Activated CD4-positive, alpha-beta T cell treated with anti-CD3 and anti-CD28 coated beads, Interleukin-10, Interleukin-2, amounts not matched to agents 100 ng/mL and 50 ng/mL, durations not matched to agents 16 hours and 8 hours (primary cell): ENCODE measurements around the gene SMARCA5.
"Not testable (repeated sequence)": the region's sequence is repeated elsewhere in the genome, so short reads cannot be mapped to it uniquely, and the experiment has no call there.

ENCODE experiments used
- DNase-seq: peaks from one replicate; pipeline ENCODE4 v3.0.0-alpha.2; 2020

The SMARCA5 gene, protein sequence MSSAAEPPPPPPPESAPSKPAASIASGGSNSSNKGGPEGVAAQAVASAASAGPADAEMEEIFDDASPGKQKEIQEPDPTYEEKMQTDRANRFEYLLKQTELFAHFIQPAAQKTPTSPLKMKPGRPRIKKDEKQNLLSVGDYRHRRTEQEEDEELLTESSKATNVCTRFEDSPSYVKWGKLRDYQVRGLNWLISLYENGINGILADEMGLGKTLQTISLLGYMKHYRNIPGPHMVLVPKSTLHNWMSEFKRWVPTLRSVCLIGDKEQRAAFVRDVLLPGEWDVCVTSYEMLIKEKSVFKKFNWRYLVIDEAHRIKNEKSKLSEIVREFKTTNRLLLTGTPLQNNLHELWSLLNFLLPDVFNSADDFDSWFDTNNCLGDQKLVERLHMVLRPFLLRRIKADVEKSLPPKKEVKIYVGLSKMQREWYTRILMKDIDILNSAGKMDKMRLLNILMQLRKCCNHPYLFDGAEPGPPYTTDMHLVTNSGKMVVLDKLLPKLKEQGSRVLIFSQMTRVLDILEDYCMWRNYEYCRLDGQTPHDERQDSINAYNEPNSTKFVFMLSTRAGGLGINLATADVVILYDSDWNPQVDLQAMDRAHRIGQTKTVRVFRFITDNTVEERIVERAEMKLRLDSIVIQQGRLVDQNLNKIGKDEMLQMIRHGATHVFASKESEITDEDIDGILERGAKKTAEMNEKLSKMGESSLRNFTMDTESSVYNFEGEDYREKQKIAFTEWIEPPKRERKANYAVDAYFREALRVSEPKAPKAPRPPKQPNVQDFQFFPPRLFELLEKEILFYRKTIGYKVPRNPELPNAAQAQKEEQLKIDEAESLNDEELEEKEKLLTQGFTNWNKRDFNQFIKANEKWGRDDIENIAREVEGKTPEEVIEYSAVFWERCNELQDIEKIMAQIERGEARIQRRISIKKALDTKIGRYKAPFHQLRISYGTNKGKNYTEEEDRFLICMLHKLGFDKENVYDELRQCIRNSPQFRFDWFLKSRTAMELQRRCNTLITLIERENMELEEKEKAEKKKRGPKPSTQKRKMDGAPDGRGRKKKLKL

DNA sequence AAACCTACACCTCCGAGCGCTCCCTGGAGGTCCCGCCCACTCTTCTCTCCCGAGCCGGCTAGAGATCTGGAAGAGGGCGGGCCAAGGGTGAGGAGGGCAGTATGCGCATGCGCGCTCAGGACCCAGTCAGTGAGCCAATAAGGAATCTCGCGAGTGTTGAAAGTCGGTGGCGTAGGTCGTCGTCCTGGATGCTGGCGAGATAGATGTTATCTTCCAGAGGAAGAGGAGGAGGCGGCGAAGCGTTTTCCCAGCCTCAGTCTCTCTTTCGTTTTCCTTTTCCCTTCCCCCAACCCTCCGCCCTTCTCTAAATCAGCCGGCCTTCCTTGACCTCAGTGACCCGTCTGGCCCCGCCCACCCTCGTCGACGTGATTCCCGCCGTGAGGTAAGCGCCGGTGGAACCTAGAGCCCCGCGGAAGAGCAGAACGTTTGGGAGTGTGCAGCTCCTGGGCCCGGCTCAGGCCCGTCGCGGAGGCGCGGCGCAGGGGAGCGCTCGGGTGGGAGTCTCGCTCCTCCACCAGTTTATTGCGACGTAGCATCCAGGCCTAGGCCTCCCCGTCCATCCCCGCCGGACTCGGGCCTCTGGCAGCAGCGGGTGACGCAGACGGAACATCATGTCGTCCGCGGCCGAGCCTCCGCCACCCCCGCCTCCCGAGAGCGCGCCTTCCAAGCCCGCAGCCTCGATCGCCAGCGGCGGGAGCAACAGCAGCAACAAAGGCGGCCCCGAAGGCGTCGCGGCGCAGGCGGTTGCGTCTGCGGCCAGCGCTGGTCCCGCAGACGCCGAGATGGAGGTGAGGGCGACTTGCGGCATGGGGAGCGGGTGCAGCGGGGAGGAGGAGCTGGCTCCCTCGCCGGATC is at the start of gene SMARCA5:
Gene SMARCA5, plus strand, starts transcription at position 389 of the 855 bp plus-strand sequence. Its CDS starts 223 bp downstream, at position 612.
- peak; percentile 98 for DNase-seq

- DNase-seq: no peak
These were observed 40.0 kb upstream of the SMARCA5 start for GRCh38 chr4:143473334-143474126.

DNA sequence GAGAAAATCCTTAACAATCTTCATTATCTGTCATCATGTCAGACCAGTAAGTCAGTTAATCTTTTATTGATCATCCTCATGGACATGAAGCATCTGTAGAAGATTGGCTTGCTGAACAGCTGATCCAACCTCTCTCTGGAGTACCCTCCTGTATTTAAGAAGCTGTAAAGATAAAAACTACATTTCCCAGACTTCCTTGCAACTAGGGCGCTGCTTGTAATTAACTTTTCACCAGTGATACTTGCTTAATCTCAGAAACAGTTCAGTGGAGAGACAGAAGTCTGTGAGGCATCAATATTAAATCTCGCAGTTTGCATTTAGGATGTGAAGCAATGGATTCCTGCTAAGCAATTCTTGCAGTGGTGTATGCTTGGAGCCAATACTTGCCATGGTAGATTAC is 36.0 kb upstream of the SMARCA5 start:
- no peak for DNase-seq

GRCh38 chr4:143481361-143481760 is 32.1 kb upstream of the SMARCA5 start:
- DNase-seq: no peak

GRCh38 chr4:143482840-143483239 is 30.7 kb upstream of the SMARCA5 start:
- no peak for DNase-seq

DNA sequence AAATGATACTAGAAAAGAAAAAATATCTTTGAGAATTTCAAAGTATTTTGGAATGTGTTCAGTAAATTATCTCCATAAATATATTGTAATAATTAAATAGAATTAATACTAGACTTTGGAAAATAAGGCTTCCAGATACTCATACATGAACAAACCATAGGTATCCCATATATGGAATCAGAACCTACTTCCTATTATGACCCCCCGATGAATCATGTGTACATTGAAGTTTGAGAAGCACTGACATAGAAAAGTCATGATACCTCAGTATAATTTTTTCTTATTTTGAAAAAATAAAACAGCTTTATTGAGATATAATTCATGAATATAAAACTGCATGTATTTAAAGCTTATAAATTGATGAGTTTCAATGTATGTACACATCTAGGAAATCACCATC is 27.2 kb upstream of the SMARCA5 start:
- DNase-seq: no peak

DNA sequence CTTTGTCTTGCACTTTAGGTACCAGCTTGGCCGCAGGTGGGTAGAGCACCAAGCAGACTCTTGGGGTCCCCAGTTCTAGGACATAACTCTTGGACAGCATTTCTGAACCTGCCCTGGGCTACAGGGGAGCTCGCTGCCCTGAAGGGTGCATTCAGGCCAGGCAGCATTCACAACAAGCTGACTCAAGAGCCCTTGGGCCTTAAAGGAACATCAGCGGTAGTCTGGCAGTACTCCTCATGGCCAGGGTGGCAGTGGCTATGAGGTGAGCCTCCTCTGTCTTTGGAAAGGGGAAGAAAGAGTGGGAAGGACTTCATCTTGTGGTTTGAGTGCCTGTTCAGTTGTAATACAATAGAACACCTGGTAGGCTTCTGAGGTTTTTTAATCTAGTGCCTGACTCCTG is 24.8 kb upstream of the SMARCA5 start:
- no peak for DNase-seq

DNA sequence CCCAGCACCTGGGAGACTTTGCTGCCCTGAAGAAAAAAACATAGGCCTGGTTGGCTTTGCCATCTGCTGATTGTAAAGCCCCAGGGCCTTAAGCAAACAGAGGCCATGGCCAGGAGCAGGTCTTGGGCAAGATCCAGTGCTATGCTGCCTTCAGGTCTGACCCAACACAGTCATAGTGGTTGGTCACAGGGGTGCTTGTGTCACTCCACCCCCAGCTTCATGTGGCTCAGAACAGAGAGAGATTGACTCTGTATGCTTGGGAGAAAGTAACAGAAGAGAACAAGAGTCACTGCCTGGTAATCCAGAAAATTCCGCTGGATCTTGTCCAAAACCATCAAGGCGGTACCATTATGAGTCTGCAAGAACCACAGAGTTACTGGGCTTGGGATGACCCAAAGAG is 24.4 kb upstream of the SMARCA5 start:
- no peak for DNase-seq

DNA sequence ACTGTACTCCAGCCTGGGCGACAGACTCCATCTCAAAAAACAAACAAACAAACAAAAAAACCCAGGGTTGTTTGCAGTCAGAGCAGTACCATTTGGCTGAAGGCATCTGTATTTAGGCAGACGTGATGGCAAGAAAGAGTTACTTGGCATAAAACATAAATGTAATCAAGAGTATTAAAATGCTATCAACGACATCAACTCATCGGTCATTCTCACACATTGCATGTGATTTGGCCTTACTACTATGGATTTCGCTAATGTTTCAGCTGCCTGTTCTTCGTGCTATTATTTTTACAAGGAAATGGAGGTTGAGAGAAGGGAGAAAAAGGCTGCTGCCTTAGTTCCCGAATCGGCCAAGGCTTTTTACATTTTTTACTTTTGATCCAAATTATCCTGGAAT is 15.5 kb upstream of the SMARCA5 start:
- DNase-seq: no peak

DNA sequence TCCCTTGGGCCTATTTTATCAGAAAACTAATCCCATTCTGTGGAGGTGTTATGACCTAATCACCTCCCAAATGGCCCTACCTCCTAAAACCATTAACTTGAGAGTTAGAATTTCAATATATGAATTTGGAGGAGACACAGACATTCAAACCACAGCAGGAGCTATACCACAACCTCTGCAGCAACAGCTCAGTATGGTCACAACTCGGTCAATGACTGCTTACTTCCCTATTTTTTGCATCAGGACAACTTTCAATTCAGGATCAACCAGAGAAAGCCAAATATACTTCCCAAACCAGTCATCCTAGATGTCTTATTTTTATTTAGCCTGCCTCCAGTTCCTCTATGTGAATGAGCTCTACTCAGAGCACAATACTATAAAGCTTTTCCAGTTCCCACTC is 11.3 kb upstream of the SMARCA5 start:
- DNase-seq: no peak

GRCh38 chr4:143506031-143506430 is 7.5 kb upstream of the SMARCA5 start:
- DNase-seq: no peak

- no peak for DNase-seq
These were observed 1.6 kb upstream of the SMARCA5 start for GRCh38 chr4:143511906-143512305.

- DNase-seq: no peak
These were observed 556 bp upstream of the SMARCA5 start for GRCh38 chr4:143512978-143513313.

GRCh38 chr4:143514169-143514495 is 630 bp downstream of the SMARCA5 start:
- DNase-seq: no peak

GRCh38 chr4:143514497-143514896 is 995 bp downstream of the SMARCA5 start:
- peak; percentile 29 for DNase-seq

DNA sequence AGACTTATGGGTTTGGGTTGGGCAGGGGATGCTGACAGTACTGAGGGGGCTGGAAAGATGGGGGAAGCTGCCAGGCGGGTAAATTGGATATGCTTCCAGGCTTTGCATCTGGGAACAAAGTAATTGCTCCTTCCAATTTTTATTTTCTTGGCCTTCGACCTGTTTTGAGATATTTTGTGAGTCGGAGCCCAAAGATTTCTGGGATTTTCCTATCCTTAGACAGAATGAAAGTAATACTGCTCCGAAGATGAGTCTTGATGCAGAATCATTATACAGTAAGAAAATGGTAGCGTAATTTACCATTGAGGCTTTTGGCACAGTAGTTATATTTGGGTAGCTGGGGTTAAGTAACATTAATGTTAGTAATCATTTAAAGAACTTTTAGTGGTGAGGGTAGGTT is 1.4 kb downstream of the SMARCA5 start:
- peak; percentile 10 for DNase-seq

DNA sequence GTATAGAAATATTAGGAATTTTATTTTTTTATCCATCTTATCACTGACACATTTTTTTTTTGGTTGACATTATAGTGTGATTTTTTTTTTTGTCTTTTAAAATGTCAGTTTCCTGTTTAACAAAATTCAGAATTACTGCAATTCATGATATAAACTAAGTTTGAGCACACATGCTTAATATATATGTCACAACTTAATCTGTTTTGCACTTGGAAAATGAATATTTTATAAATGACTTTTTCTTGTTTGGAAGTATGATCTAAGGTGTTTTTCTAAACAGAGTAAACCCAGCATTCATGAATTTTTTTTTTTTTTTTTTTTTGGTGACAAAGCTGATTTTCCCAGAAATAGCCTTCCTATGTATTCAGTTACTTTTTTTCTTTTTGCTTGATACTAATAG is 2.4 kb downstream of the SMARCA5 start:
- no peak for DNase-seq

GRCh38 chr4:143517764-143518163 is 4.3 kb downstream of the SMARCA5 start:
- no peak for DNase-seq

- no peak for DNase-seq
These were observed 10.7 kb downstream of the SMARCA5 start for GRCh38 chr4:143524211-143524610.

DNA sequence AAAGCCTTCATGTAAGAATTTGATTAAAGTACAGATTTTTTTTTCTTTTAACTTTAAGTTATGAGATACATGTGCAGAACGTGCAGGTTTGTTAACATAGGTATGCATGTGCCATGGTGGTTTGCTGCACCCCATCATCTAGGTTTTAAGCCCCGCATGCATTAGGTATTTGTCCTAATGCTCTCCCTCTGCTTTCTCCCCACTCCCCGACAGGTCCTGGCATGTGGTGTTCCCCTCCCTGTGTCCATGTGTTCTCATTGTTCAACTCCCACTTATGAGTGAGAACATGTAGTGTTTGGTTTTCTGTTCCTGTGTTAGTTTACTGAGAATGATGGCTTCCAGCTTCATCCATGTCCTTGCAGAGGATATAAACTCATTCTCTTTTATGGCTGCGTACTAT is 14.5 kb downstream of the SMARCA5 start:
- DNase-seq: not testable (repeated sequence)

GRCh38 chr4:143531380-143531779 is 17.9 kb downstream of the SMARCA5 start:
- no peak for DNase-seq
